HG02678 (cell line): ENCODE data around the gene SEMA6D.

ENCODE experiments used
- ATAC-seq: cut with Tn5 transposase; IDR thresholded peaks from one replicate; pipeline ENCODE4 v1.9.1; 2021; ENCODE audit warnings: mild to moderate bottlenecking, moderate library complexity; ENCODE audit not compliant: unreplicated experiment

Gene SEMA6D

GRCh38 chr15:47741907-47742306 lies 24.6 kb downstream of the SEMA6D start:
- ATAC-seq: no peak

DNA sequence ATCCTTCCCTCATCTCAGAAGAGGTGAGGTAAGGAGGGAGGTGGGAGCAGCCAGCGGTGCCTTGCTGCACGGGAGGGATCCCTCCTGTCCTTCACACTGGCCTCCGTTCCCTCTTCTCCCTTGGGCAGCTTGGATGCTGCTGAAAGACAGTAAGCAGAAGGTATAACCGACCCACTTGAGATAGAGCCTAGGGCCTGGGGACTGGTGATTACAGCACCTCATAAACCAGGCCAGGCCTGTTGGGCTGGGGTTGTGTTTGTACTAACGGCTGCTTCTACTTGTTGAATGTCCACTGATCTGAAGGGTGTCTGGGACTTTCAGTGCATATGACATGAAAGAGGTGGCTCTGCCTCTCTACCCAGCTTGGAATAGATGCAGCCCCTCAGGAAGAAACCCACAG lies 25.0 kb downstream of the SEMA6D start:
- no peak for ATAC-seq

DNA sequence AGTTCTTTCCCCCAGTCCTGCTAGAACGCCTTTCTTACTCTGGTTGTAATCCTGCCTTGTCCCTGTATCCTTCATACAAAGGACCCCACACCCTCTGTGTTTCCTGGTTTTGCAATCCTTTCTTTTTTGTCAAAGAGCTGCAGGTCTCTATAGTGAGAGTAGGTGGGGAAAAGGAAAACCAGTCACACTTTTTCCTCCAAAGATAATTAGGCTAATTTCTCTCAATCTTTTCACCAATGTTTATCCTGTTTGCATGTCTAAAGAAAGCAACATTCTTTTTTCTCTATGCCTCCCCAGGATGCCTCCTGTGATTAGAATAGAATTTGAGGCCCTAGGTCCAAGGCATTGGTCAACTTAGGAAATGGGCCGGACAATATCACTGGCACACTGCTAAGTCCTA lies 25.4 kb downstream of the SEMA6D start:
- no peak for ATAC-seq

GRCh38 chr15:47743385-47743784 lies 26.1 kb downstream of the SEMA6D start:
- ATAC-seq: no peak

DNA sequence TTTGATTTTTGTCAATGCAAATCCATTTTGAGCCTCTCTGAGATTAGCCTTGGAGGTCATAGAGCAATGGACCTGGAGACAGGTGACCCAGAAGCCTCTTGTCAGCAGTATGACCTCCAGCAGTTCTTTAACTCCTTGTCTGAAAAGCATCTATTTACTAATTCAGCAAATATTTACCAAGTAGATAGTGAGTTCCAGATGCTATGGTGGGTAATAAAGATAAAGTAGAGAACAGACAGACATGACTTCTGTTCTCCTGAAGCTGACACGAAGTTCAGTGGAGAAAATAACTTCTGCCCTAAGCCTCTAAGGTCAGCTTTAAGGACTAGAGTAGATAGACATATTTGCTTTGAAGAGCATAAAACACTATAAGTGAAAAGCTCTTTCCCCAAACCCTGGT lies 26.6 kb downstream of the SEMA6D start:
- ATAC-seq: no peak

DNA sequence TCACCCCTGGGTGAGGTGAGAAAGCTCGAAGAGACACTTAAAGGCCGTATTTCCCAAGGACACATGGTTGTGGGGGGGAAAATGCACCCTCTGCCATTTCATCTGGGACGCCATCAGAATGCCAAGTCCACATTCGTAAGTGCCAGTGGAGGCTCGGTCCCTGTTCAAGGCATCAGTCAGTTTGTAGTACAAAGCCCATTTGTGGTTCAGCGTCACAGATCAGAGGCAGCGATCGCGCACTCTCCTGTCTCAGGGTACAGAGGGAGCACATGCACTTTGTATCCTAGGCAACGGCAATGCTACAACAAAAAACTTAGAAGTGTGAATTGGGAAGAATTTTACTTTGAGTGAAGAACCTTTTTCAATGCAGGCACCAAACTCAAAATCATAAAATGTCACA lies 27.2 kb downstream of the SEMA6D start:
- no peak for ATAC-seq

GRCh38 chr15:47744973-47745372 lies 27.7 kb downstream of the SEMA6D start:
- no peak for ATAC-seq

- ATAC-seq: no peak
Measured at GRCh38 chr15:47746516-47746915, 29.2 kb downstream of the SEMA6D start.

- ATAC-seq: no peak
Measured at GRCh38 chr15:47750030-47750739, 32.9 kb downstream of the SEMA6D start.

DNA sequence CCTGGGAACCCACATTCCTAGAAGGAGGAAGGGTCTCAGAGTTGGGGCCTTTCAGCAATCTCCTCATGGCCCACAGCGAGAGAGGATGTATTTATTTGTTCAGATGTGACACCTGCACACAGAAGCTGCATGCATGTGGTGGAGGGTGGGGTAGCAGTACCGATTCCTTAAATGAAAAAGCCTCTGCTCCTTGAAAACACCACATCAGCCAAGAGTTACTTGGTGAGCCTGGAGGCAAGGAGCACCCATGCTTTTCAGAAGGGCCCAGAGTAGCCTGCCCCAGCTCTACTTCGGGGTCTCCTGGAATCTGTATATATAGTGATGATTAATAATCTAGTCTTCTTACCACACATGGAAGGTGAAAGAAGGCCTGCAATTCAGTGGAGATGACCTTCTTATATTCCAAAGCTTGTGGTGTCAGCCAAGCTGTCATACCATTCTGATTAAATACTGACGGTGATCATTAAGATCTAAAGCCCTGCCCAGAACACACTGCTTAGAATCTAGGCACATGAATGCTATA lies 33.5 kb downstream of the SEMA6D start:
- no peak for ATAC-seq

GRCh38 chr15:47753591-47753990 lies 36.3 kb downstream of the SEMA6D start:
- no peak for ATAC-seq

- no peak for ATAC-seq
Measured at GRCh38 chr15:47754312-47754711, 37.0 kb downstream of the SEMA6D start.

GRCh38 chr15:47755941-47756340 lies 38.6 kb downstream of the SEMA6D start:
- ATAC-seq: no peak

DNA sequence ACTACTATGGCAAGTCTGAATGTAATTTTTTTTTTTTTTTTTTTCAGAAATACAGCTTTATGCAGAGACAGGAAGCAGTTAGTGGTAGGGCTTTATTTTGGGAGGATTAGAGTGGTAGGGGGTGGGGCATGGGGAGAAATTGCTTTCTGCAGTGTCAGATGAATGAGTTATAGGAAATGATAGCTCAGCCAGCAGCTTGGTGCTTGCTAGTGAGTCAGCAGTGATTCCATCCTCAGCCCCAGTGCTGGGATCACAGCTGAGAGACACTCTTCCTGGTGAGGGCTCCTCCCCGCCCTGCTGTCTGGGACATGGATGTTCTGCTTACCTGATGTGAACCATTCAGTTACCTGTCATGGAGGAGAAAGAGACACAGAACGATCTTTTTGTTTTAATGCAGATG lies 39.6 kb downstream of the SEMA6D start:
- ATAC-seq: no peak

DNA sequence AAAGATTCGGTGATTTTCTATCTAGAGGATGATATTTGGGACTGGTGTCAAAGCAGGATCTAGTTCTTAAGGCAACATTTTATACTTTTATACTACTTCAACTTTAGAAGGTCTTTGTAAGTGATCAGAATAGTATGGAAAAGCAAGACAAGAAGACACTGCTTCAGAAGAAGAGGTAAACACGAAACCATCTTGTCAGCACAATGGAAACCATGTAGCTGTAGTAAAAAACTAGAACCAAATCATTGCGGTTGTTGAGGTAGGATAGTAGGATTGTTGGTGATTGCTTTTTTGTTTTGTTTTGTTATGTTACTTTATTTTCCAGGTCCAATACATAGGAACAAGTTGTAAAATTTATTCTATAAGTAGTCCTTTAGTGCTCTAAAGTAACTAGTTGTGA lies 40.0 kb downstream of the SEMA6D start:
- ATAC-seq: no peak

DNA sequence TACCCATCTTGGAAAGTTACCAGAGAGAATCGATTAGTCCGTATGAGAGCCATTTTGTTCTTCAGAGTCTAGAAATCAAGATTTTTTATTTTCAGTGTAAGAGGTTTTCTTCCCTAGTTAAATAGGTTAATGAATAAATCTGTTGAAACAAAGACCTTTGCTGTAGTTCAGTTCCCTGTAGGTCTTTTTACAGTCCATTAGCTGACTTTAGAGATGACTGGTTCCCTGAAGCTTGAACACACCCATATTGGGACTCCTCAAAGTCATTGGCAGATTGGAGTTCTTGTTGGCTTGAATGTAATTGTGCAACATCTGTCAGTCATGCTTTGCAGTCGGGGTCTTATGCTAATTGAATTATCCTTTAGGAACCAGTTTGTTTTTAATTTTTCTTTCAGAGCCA lies 45.3 kb downstream of the SEMA6D start:
- no peak for ATAC-seq

DNA sequence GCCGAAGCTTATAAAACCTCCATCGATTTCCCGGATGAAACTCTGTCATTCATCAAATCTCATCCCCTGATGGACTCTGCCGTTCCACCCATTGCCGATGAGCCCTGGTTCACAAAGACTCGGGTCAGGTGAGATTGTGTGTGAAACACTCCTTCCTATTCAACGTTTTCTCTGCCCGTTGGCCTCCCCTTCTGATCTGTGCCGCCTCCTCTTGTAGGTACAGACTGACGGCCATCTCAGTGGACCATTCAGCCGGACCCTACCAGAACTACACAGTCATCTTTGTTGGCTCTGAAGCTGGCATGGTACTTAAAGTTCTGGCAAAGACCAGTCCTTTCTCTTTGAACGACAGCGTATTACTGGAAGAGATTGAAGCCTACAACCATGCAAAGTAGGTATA lies 47.4 kb downstream of the SEMA6D start:
- ATAC-seq: no peak

GRCh38 chr15:47766406-47766805 lies 49.1 kb downstream of the SEMA6D start:
- ATAC-seq: no peak

- no peak for ATAC-seq
Measured at GRCh38 chr15:47767035-47767434, 49.7 kb downstream of the SEMA6D start.

DNA sequence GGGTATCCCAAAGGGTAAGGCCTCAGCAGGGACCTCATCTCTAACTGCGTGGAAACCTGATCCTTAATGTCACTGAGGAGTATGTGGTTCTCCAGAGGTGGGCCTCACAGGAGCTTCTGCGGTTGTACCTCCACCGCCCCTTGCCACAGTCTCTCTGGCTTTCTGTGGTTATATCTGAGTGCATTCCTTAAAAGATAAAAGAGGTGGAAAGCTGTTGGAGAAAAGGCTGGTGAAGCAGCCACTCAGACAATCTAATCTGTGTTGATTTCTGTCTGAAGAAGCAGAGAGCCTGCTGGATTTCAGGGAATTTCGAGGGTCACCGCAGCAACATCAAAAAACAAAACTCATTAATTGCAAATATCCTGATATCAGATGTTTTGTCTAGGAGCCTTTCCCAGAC lies 51.4 kb downstream of the SEMA6D start:
- ATAC-seq: no peak

- no peak for ATAC-seq
Measured at GRCh38 chr15:47769166-47769565, 51.9 kb downstream of the SEMA6D start.

DNA sequence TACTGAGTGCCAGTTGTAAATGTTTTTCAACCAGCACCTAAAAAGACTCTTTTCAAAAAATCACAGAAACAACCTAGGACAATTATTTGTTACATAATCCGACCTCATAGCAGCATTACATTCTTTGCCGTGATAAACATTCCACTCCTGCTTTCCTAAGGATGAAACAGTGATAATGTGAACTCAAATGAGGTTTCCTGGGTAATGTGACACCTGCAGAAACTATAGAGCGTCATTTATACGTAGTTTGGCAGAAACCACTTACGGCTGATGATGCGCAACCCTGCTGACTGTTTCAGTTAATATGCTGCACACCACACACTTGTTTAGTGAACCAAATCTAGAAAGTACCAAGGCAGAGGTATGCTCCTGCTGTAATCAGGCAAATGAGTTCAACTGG lies 55.8 kb downstream of the SEMA6D start:
- no peak for ATAC-seq

- ATAC-seq: no peak
Measured at GRCh38 chr15:47778263-47778770, 61.0 kb downstream of the SEMA6D start.
